ENCODE results near the gene RASL10B.

GRCh38 chr17:35710950-35711349, 20.5 kb upstream of the RASL10B start:
- TF ChIP-seq CTCF (IDR thresholded peaks at IDR 0.05 in 2 of 3, conservative IDR thresholded peaks at IDR 0.05 in 1 of 3; ENCODE audit: control insufficient read depth in 2 of 3, extremely low read depth in 1 of 3, insufficient read depth in 1 of 3, low read depth in 3 of 3, low read length in 3 of 3) (no peak), CEBPZ (IDR thresholded peaks at IDR 0.05; ENCODE audit: low read depth, low read length) (no peak)

Data from GM12878 (cell line).